Activated CD8-positive, alpha-beta memory T cell treated with anti-CD3 and anti-CD28 coated beads, Interleukin-2, amount 50 U/mL, for 48 hours (primary cell): ENCODE results near the gene GAS7.

Source experiments
- DNase-seq: peaks from one replicate; pipeline ENCODE4 v3.0.0-alpha.2; 2020

The GAS7 gene

DNA sequence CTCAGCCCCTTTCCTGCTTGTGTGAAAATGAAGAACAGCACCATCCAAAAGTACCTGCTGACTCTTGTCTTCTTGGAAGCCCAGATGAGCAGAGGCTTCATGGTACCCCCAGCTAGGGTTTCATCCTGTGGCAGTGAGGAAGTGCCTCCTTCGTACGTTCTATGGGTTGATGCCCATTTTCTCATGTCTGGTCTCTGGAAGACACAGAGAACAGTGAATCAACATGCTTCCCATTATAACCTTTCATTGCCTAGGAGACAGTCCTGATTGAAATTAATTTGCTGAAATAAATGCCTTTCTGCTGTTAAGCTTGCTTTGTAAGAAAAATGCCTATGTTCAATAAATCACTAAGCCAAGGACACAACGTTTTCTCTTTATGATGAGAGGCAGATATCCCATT is 329.9 kb downstream of the GAS7 start:
- no peak for DNase-seq

GRCh38 chr17:9865586-9865985 is 332.8 kb downstream of the GAS7 start:
- no peak for DNase-seq

GRCh38 chr17:9862949-9863348 is 335.5 kb downstream of the GAS7 start:
- no peak for DNase-seq

GRCh38 chr17:9862220-9862619 is 336.2 kb downstream of the GAS7 start:
- no peak for DNase-seq

- DNase-seq, result no peak
Measured at GRCh38 chr17:9860851-9861250, 337.6 kb downstream of the GAS7 start.
